Duodenal mucosa (tissue), 2 donors: ENCODE measurements around the gene HOXD8.
A peak's percentile ranks its signal among the peaks of the same experiment; 100 is the strongest.

Experiments used
- H3K27ac ChIP-seq: one replicate; pipeline ENCODE4 v1.7.0; 2013; ENCODE audit warnings: low read depth, low read length
- H3K27me3 ChIP-seq, 2 donors: one replicate each; pipeline ENCODE4 v1.7.0; 2013; ENCODE audit warnings: low read length in 2 of 2, control low read depth in 1 of 2; ENCODE audit not compliant: insufficient read depth in 2 of 2, control insufficient read depth in 1 of 2
- H3K36me3 ChIP-seq, 2 donors: one replicate each; pipeline ENCODE4 v1.7.0; 2013; ENCODE audit warnings: low read length in 2 of 2, control low read depth in 1 of 2; ENCODE audit not compliant: insufficient read depth in 2 of 2, control insufficient read depth in 1 of 2
- H3K4me1 ChIP-seq, 2 donors: one replicate each; pipeline ENCODE4 v1.7.0; 2013; ENCODE audit warnings: low read length in 2 of 2, control low read depth in 1 of 2; ENCODE audit not compliant: insufficient read depth in 2 of 2, control insufficient read depth in 1 of 2
- H3K4me3 ChIP-seq, 2 donors: one replicate each; pipeline ENCODE4 v1.7.0; 2013; ENCODE audit warnings: low read length in 2 of 2, low read depth in 1 of 2
- H3K9ac ChIP-seq, 2 donors: one replicate each; pipeline ENCODE4 v1.7.0; 2013; ENCODE audit warnings: low read length in 2 of 2, low read depth in 1 of 2
- H3K9me3 ChIP-seq, 2 donors: one replicate each; pipeline ENCODE4 v1.7.0; 2013; ENCODE audit warnings: low read length in 2 of 2, control low read depth in 1 of 2; ENCODE audit not compliant: control insufficient read depth in 1 of 2

HOXD8 gene

DNA sequence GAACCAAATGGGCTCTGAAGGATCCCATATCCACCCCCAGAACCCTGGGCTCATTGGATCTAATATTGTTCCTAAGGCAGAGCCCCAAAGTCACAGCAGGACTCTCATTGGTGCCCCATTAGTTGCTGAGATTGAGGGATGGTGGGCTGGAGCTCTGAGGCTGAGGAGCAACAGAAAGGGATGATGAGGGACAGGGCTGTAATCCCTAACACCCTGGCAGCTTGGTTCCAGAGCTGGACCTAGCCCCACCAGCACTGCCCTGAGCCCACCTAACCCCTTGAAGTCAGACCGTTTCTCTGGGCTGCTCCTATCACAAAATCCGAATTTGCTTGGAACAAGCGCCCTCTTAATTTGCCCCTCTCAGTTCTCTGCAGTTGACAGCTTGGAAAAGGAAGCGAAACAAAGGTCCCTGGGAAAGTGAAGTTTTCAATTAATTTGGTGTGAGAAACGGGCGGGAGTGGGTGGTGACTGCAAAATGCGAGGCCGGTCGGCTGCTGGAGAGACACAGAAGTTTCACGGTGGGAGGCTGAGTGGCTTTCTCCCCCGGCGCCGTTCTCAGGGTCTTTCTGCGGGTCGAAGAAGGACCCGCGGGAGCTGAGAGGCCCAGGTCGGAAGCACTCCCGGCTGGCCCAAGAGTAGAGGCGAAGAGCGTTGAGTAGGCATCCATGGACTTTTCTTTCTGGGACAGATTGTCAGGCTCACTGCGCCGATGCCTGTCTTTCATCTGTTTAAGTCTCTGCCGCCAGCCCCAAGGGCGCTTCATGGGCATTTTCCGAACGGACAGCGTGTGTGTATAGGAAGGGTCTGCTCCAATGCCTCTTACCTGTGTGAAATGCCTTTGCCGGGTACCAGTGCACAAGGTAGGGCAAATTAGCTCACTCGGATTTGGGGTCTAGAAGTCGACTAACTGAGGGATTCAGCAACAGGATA is 37.9 kb upstream of the HOXD8 start:
- peaks cover 17 to 19% of the 10 kb centered on the region in 2 donors for H3K4me1 ChIP-seq
- no peaks in the 10 kb centered on the region for H3K36me3 ChIP-seq
- no peak overlapping the region for H3K4me3 ChIP-seq
- H3K9ac ChIP-seq, result no peak overlapping the region
- no peak overlapping the region for H3K27ac ChIP-seq
- H3K9me3 ChIP-seq, result no peaks in the 10 kb centered on the region
- H3K27me3 ChIP-seq, result peaks cover 89 to 92% of the 10 kb centered on the region in 2 donors

DNA sequence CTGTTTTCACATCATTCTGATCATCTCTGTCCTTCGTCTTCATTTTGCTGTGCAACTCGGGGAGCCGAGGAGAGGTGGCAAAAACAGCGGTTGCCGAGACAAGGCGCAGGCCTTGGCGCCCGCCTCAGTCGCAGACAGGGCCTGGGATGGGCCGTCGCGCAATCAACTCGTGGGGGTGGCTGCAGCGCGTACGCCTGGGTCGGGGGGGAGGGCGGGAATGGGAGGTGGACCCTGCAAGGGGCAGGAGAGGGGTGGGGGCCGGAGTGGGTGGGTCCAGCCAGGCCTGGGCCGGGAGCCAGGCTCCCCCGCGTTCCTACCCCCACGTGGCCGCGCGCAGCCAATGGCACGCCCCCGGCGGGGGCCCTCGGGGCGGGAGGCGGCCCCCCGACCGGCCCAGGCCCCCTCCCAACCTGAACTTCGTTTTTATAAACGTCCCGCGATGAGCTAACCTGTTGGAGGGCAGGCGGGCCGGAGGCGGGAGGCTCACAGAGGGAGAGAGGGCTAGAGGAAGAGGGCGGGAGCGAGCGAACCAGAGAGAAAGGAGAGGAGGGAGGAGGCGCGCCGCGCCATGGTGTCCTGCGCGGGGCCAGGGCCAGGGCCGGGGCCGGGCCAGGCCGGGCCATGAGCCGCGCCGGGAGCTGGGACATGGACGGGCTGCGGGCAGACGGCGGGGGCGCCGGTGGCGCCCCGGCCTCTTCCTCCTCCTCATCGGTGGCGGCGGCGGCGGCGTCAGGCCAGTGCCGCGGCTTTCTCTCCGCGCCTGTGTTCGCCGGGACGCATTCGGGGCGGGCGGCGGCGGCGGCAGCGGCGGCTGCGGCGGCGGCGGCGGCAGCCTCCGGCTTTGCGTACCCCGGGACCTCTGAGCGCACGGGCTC is 37.0 kb upstream of the HOXD8 start, which contains the start of gene HOXD13:
TSS of gene HOXD13 (plus strand) at position 452 of the 875 bp plus-strand sequence. CDS start at position 622, 170 bp downstream.
- peak within 1 kb of the TSS in 1 of 2 donors; percentile 44 for H3K4me3 ChIP-seq
- no peaks in the 10 kb centered on the region for H3K36me3 ChIP-seq
- no peak within 1 kb of the TSS for H3K9ac ChIP-seq
- peaks cover 22 to 28% of the 10 kb centered on the region in 2 donors for H3K4me1 ChIP-seq
- H3K27ac ChIP-seq, result no peak within 1 kb of the TSS
- H3K27me3 ChIP-seq, result peaks cover 90 to 91% of the 10 kb centered on the region in 2 donors
- no peaks in the 10 kb centered on the region for H3K9me3 ChIP-seq

DNA sequence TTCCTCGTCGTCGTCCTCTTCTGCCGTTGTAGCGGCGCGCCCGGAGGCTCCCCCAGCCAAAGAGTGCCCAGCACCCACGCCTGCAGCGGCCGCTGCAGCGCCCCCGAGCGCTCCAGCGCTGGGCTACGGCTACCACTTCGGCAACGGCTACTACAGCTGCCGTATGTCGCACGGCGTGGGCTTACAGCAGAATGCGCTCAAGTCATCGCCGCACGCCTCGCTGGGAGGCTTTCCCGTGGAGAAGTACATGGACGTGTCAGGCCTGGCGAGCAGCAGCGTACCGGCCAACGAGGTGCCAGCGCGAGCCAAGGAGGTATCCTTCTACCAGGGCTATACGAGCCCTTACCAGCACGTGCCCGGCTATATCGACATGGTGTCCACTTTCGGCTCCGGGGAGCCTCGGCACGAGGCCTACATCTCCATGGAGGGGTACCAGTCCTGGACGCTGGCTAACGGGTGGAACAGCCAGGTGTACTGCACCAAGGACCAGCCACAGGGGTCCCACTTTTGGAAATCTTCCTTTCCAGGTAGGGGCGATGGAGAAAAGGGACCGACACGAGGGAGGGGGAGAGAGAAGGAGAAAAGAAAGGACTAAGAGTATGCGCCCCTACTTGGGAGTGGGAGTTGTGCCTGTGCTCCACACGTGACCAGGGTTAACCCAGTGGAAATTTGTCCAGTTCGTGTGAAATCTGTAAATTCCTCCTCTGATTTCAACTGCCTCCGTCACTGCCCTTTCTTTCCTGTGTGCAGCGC is 36.2 kb upstream of the HOXD8 start:
- no peaks in the 10 kb centered on the region for H3K36me3 ChIP-seq
- H3K9me3 ChIP-seq, result no peaks in the 10 kb centered on the region
- H3K27me3 ChIP-seq, result peaks cover 90 to 91% of the 10 kb centered on the region in 2 donors
- peak overlapping the region in 1 of 2 donors; percentile 44 for H3K4me3 ChIP-seq
- no peak overlapping the region for H3K27ac ChIP-seq
- peaks cover 16 to 27% of the 10 kb centered on the region in 2 donors for H3K4me1 ChIP-seq
- no peak overlapping the region for H3K9ac ChIP-seq

DNA sequence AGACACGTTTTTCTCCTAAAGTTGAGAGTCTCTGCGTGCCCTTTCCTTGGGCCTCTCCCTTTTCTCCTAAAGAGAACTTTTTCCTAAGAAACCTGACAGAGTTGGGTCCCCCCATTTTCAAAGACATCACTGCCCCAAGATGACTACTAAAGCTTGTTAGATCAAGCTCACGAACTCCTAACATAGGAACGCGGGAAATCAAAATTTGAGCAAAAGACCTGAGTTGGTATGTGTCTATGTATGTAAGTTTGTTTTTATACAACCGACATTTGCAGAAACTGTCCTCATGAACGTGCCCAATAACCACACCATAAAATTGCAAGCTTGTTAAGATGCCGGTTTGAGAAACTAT is 35.6 kb upstream of the HOXD8 start:
- Histone ChIP-seq H3K9ac (no peak overlapping the region), H3K4me3 (no peak overlapping the region), H3K36me3 (no peaks in the 10 kb centered on the region), H3K27ac (no peak overlapping the region), H3K4me1 (peaks cover 13 to 24% of the 10 kb centered on the region in 2 donors), H3K9me3 (no peaks in the 10 kb centered on the region), H3K27me3 (peaks cover 90 to 91% of the 10 kb centered on the region in 2 donors)

DNA sequence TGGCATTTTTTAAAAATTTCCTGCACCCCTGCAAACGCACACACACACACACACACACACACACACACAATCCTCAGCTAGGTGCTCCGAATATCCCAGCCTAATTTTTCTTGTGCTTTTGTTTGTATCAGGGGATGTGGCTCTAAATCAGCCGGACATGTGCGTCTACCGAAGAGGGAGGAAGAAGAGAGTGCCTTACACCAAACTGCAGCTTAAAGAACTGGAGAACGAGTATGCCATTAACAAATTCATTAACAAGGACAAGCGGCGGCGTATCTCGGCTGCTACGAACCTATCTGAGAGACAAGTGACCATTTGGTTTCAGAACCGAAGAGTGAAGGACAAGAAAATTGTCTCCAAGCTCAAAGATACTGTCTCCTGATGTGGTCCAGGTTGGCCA is 35.2 kb upstream of the HOXD8 start:
- peaks cover 13 to 24% of the 10 kb centered on the region in 2 donors for H3K4me1 ChIP-seq
- no peak overlapping the region for H3K27ac ChIP-seq
- H3K27me3 ChIP-seq, result peaks cover 90 to 91% of the 10 kb centered on the region in 2 donors

DNA sequence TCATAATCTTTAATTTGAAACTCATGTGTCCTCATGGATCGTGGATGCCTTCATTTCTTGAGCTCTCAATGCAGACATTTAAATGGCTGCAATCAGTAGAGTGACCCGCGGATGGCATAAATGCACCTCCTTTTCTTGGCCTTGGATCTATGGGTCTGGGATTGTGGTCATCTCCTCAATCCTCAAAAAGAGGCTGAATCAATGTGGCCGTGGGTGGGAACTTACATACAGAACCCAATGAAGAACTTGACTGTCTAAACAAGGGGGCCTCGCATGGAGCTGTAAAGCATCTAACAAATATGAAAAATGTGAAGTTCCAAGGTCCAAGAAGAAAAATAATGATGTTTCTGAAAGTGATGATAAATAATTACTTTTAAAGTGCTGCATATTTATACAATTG is 34.1 kb upstream of the HOXD8 start:
- H3K9ac ChIP-seq, result no peak overlapping the region
- H3K27me3 ChIP-seq, result peaks cover 90 to 92% of the 10 kb centered on the region in 2 donors
- no peak overlapping the region for H3K4me3 ChIP-seq
- H3K36me3 ChIP-seq, result no peaks in the 10 kb centered on the region
- H3K4me1 ChIP-seq, result peaks cover 13 to 24% of the 10 kb centered on the region in 2 donors
- no peak overlapping the region for H3K27ac ChIP-seq
- no peaks in the 10 kb centered on the region for H3K9me3 ChIP-seq

More for the DNA sequence above, 35.2 kb upstream of the HOXD8 start:
- Histone ChIP-seq H3K9ac (no peak overlapping the region), H3K4me3 (no peak overlapping the region), H3K9me3 (no peaks in the 10 kb centered on the region), H3K36me3 (no peaks in the 10 kb centered on the region)

DNA sequence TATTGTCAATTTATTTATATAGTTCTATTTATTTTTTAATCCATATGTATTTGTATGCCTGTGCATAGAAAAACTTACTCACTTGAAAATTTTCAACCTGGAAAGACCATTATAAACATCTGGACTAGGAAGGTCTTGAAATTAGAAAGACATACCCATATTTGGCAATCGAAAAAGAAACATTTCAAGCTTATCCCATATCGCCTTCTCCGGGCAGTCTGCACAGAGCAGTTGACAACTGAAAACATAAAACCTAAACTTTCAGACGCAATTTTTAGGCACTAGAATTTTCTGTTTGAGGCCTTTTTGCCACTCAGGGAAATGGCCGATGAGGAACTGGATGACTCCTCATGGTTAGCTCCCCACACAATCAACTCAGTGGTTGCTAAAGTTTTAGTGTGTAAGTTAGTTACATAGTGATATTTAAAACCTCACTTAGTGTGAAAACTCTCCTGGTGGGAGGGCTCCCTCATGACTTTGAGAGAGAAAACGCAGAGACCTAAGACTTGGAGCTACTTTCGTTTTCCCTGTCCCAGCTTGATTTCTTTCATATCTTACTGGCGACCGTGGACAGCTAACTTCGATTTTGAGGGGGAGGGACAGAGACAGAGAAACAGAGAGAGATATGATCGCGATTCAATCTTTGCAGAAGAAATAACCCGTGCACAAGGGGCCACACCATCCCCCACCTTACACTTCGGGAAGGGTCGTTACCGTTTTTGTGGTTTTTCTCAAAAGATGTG is 33.1 kb upstream of the HOXD8 start:
- H3K27ac ChIP-seq, result no peak overlapping the region
- H3K27me3 ChIP-seq, result peaks cover 90 to 93% of the 10 kb centered on the region in 2 donors
- peaks cover 13 to 24% of the 10 kb centered on the region in 2 donors for H3K4me1 ChIP-seq
- H3K9me3 ChIP-seq, result no peaks in the 10 kb centered on the region
- H3K4me3 ChIP-seq, result peak overlapping the region; percentile 67 to 70
- H3K36me3 ChIP-seq, result no peaks in the 10 kb centered on the region
- no peak overlapping the region for H3K9ac ChIP-seq

DNA sequence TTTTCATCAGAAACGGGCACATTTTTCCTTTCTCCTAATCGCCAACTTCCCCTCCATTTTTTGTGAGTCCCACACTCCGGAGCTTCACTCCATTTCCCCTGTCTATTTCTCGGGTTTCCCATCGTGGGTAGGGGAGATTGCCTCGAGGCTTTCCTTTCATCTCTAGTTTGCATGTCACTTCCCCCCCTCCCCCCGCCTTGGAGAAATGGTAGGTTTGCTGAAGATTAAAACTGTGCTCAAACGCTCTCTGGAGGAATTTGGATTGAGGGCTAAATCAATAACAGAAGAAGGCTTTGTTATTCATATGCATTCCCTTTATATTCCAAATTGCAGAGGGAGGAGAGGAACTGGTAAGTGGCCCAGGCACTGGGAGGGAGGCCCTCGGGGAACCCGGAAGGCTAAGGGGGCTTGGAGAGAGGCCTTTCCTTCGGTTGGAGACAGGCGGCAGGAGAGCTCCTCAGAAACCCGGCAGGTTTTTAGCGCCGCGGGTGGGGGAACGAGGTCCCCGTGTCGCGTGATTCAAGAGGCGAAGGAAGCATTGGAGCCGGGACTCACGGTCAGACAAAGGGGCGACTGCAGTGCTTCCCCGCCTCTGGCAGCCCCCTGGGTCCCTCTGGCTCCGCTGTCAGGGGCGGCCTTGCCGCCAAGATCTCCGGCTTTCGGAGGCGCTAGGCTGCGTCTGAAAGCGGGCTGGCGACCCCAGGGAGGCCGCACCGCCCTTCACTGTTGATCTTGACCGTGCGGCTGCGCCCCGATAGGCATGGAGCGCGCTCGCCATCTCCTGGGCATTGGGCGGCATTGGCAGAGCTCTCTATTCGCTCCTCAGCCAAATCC is 32.3 kb upstream of the HOXD8 start:
- Histone ChIP-seq H3K9me3 (no peaks in the 10 kb centered on the region), H3K27me3 (peaks cover 90 to 93% of the 10 kb centered on the region in 2 donors), H3K4me3 (peak overlapping the region; percentile 67 to 70), H3K27ac (no peak overlapping the region), H3K36me3 (no peaks in the 10 kb centered on the region), H3K4me1 (peaks cover 13 to 24% of the 10 kb centered on the region in 2 donors), H3K9ac (no peak overlapping the region)
